Anterior cingulate cortex (tissue), 58 donors: Measurements from ENCODE around the gene SEMA6D.

Experiments used
- DNase-seq, 58 donors: peaks; one replicate each; lab custom pipeline; 2025; lab: John Stamatoyannopoulos, UW

SEMA6D gene

GRCh38 chr15:47780971-47781370 is 63.7 kb downstream of the SEMA6D start:
- DNase-seq: no peak

- DNase-seq: no peak
Measured at GRCh38 chr15:47781527-47781926, 64.2 kb downstream of the SEMA6D start.

- DNase-seq: no peak
Measured at GRCh38 chr15:47784820-47785219, 67.5 kb downstream of the SEMA6D start.

GRCh38 chr15:47786371-47786770 is 69.1 kb downstream of the SEMA6D start:
- DNase-seq: no peak

GRCh38 chr15:47787875-47788274 is 70.6 kb downstream of the SEMA6D start:
- no peak for DNase-seq

GRCh38 chr15:47788685-47789084 is 71.4 kb downstream of the SEMA6D start:
- no peak for DNase-seq

- DNase-seq: no peak
Measured at GRCh38 chr15:47791161-47791560, 73.9 kb downstream of the SEMA6D start.

GRCh38 chr15:47792231-47792630 is 74.9 kb downstream of the SEMA6D start:
- peak in 6 of 58 donors; percentile 5 to 31 (median 10) for DNase-seq

GRCh38 chr15:47794252-47794914 is 77.1 kb downstream of the SEMA6D start:
- no peak for DNase-seq

GRCh38 chr15:47795864-47796263 is 78.6 kb downstream of the SEMA6D start:
- DNase-seq: no peak

- no peak for DNase-seq
Measured at GRCh38 chr15:47796339-47796738, 79.0 kb downstream of the SEMA6D start.

GRCh38 chr15:47796830-47797229 is 79.5 kb downstream of the SEMA6D start:
- no peak for DNase-seq

- no peak for DNase-seq
Measured at GRCh38 chr15:47801522-47801921, 84.2 kb downstream of the SEMA6D start.

GRCh38 chr15:47802216-47802615 is 84.9 kb downstream of the SEMA6D start:
- DNase-seq: no peak

GRCh38 chr15:47803767-47804166 is 86.5 kb downstream of the SEMA6D start:
- DNase-seq: no peak

GRCh38 chr15:47804733-47805132 is 87.4 kb downstream of the SEMA6D start:
- DNase-seq: no peak

- no peak for DNase-seq
Measured at GRCh38 chr15:47806008-47806407, 88.7 kb downstream of the SEMA6D start.

- DNase-seq: no peak
Measured at GRCh38 chr15:47811172-47811571, 93.9 kb downstream of the SEMA6D start.

- DNase-seq: no peak
Measured at GRCh38 chr15:47812470-47812999, 95.2 kb downstream of the SEMA6D start.

GRCh38 chr15:47813748-47814384 is 96.6 kb downstream of the SEMA6D start:
- peak in 9 of 58 donors; percentile 1 to 35 (median 11) for DNase-seq

GRCh38 chr15:47814620-47815019 is 97.3 kb downstream of the SEMA6D start:
- no peak for DNase-seq

- no peak for DNase-seq
Measured at GRCh38 chr15:47817969-47818548, 100.8 kb downstream of the SEMA6D start.
